Measurements from ENCODE around the gene SMPD3.

DNA sequence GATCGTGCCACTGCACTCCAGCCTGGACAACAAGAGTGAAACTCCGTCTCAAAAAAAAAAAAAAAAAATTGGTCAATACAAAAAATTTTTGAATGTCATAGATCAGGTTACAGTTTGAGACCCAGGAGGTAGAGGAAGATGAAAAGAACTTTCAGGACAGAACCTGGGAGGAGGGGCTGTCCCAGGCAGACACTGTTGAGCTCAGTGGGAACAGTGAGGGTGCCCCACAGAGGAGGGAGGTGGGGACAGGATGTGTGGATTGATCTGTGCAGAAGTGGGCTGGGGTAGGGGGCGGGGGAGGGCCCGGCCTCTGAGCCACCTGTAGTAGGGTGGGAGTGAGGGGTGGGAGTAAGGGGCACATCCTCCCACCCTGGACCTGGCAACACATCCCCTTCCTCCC is 79.1 kb downstream of the SMPD3 start:
- TF ChIP-seq EZH2 (IDR thresholded peaks at IDR 0.05; ENCODE audit: borderline replicate concordance, low read depth, low read length, poor library complexity, severe bottlenecking), result no peak
- TF ChIP-seq, protein P1, sequence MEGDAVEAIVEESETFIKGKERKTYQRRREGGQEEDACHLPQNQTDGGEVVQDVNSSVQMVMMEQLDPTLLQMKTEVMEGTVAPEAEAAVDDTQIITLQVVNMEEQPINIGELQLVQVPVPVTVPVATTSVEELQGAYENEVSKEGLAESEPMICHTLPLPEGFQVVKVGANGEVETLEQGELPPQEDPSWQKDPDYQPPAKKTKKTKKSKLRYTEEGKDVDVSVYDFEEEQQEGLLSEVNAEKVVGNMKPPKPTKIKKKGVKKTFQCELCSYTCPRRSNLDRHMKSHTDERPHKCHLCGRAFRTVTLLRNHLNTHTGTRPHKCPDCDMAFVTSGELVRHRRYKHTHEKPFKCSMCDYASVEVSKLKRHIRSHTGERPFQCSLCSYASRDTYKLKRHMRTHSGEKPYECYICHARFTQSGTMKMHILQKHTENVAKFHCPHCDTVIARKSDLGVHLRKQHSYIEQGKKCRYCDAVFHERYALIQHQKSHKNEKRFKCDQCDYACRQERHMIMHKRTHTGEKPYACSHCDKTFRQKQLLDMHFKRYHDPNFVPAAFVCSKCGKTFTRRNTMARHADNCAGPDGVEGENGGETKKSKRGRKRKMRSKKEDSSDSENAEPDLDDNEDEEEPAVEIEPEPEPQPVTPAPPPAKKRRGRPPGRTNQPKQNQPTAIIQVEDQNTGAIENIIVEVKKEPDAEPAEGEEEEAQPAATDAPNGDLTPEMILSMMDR (conservative IDR thresholded peaks at IDR 0.05; ENCODE audit: low read depth, low read length), result no peak
